SK-N-SH treated with all-trans-retinoic acid at 6 μM for 48 hours (cell line): ENCODE results near the gene TTC28.

Experiments used
- ATAC-seq: fragments of 200-7000 bp; cut with Tn5 transposase; 3 replicates; pipeline ENCODE4 v1.9.1; 2020; ENCODE audit warnings: mild to moderate bottlenecking, moderate library complexity
- ARNTL ChIP-seq: fragments of 450-650 bp; formaldehyde crosslinking; IDR thresholded peaks from 2 replicates; pipeline ENCODE4 v1.5.0; 2020; ENCODE audit warnings: low read depth, mild to moderate bottlenecking, moderate library complexity, borderline replicate concordance
- BACH2 ChIP-seq: fragments of 250-450 bp; sonication (Bioruptor Pico); IDR thresholded peaks from 2 replicates; pipeline ENCODE4 v1.9.0; 2021; ENCODE audit warnings: mild to moderate bottlenecking, borderline replicate concordance
- CREB5 ChIP-seq: fragments of 250-450 bp; sonication (Bioruptor Pico); IDR thresholded peaks from 2 replicates; pipeline ENCODE4 v1.5.1; 2020; ENCODE audit warnings: low read depth, mild to moderate bottlenecking, moderate library complexity
- CSDC2 ChIP-seq: fragments of 250-450 bp; sonication (Bioruptor Pico); IDR thresholded peaks from 2 replicates; pipeline ENCODE4 v1.5.0; 2020; ENCODE audit warnings: mild to moderate bottlenecking, moderate library complexity
- CSRNP3 ChIP-seq: fragments of 250-450 bp; sonication (Bioruptor Pico); IDR thresholded peaks from 2 replicates; pipeline ENCODE4 v1.5.1; 2021; ENCODE audit warnings: mild to moderate bottlenecking, moderate library complexity
- ESRRG ChIP-seq: fragments of 250-450 bp; sonication (Bioruptor Pico); IDR thresholded peaks from 2 replicates; pipeline ENCODE4 v1.6.1; 2021; ENCODE audit warnings: mild to moderate bottlenecking
- GLIS3 ChIP-seq: fragments of 250-450 bp; sonication (Bioruptor Pico); IDR thresholded peaks from 2 replicates; pipeline ENCODE4 v1.5.0; 2020; ENCODE audit warnings: mild to moderate bottlenecking, moderate library complexity
- ISL1 ChIP-seq: fragments of 250-450 bp; sonication (Bioruptor Pico); IDR thresholded peaks from 2 replicates; pipeline ENCODE4 v2.1.2; 2022; ENCODE audit warnings: mild to moderate bottlenecking, moderate library complexity
- OSR1 ChIP-seq: fragments of 250-450 bp; sonication (Bioruptor Pico); IDR thresholded peaks from 2 replicates; pipeline ENCODE4 v1.8.0; 2022; ENCODE audit warnings: moderate library complexity, mild to moderate bottlenecking, inconsistent platforms
- PATZ1 ChIP-seq: fragments of 250-450 bp; sonication (Bioruptor Pico); IDR thresholded peaks from 2 replicates; pipeline ENCODE4 v1.8.0; 2020; ENCODE audit warnings: mild to moderate bottlenecking, moderate library complexity, borderline replicate concordance
- PPARA ChIP-seq: fragments of 250-450 bp; sonication (Bioruptor Pico); IDR thresholded peaks from 2 replicates; pipeline ENCODE4 v1.5.0; 2020; ENCODE audit warnings: mild to moderate bottlenecking, borderline replicate concordance
- RARB ChIP-seq: fragments of 250-450 bp; sonication (Bioruptor Pico); IDR thresholded peaks from 2 replicates; pipeline ENCODE4 v1.8.0; 2021; ENCODE audit warnings: mild to moderate bottlenecking, moderate library complexity
- TCF4 ChIP-seq: fragments of 250-450 bp; sonication (Bioruptor Pico); IDR thresholded peaks from 2 replicates; pipeline ENCODE4 v1.8.0; 2021; ENCODE audit warnings: mild to moderate bottlenecking, moderate library complexity, borderline replicate concordance
- TOX ChIP-seq: fragments of 250-450 bp; sonication (Bioruptor Pico); IDR thresholded peaks from 2 replicates; pipeline ENCODE4 v1.8.0; 2021; ENCODE audit warnings: mild to moderate bottlenecking, moderate library complexity, borderline replicate concordance
- TSHZ2 ChIP-seq: fragments of 250-450 bp; sonication (Bioruptor Pico); IDR thresholded peaks from 2 replicates; pipeline ENCODE4 v1.5.0; 2020; ENCODE audit warnings: mild to moderate bottlenecking, moderate library complexity
- ZC3H10 ChIP-seq: fragments of 250-450 bp; sonication (Bioruptor Pico); IDR thresholded peaks from 2 replicates; pipeline ENCODE4 v1.5.1; 2021; ENCODE audit warnings: mild to moderate bottlenecking, moderate library complexity
- ZFP3 ChIP-seq: fragments of 250-450 bp; sonication (Bioruptor Pico); IDR thresholded peaks from 2 replicates; pipeline ENCODE4 v1.5.0; 2020; ENCODE audit warnings: mild to moderate bottlenecking, moderate library complexity
- ZFP30 ChIP-seq: fragments of 450-650 bp; formaldehyde crosslinking; IDR thresholded peaks from 2 replicates; pipeline ENCODE4 v1.5.0; 2022; ENCODE audit warnings: mild to moderate bottlenecking, moderate library complexity
- ZNF565 ChIP-seq: fragments of 450-650 bp; formaldehyde crosslinking; conservative IDR thresholded peaks from 2 replicates; pipeline ENCODE4 v1.5.0; 2020; ENCODE audit warnings: low read depth, mild to moderate bottlenecking, moderate library complexity
- ZNF70 ChIP-seq: fragments of 450-650 bp; formaldehyde crosslinking; IDR thresholded peaks from 2 replicates; pipeline ENCODE4 v1.5.0; 2020; ENCODE audit warnings: mild to moderate bottlenecking, moderate library complexity

Gene TTC28

GRCh38 chr22:28413612-28414399, 265.8 kb downstream of the TTC28 start (continued):
- TF ChIP-seq TSHZ2 = no peak
- TF ChIP-seq ZNF565 (CRISPR knock-in tag) = no peak
- no peak for TF ChIP-seq CSRNP3 (CRISPR knock-in tag)
- TF ChIP-seq RARB = no peak
- TF ChIP-seq ZNF70 (CRISPR knock-in tag) = no peak
- no peak for TF ChIP-seq TOX (CRISPR knock-in tag)
- TF ChIP-seq CREB5 (CRISPR knock-in tag) = no peak

- no peak for ATAC-seq
Observed at GRCh38 chr22:28412109-28412508, 267.5 kb downstream of the TTC28 start.

More at GRCh38 chr22:28412109-28412508, 267.5 kb downstream of the TTC28 start:
- TF ChIP-seq GLIS3 (CRISPR knock-in tag) (no peak), PPARA (CRISPR knock-in tag) (no peak), ZFP30 (CRISPR knock-in tag) (no peak), PATZ1 (CRISPR knock-in tag) (no peak), ZNF565 (CRISPR knock-in tag) (no peak), ESRRG (CRISPR knock-in tag) (no peak), ZNF70 (CRISPR knock-in tag) (no peak), OSR1 (CRISPR knock-in tag) (no peak), BACH2 (CRISPR knock-in tag) (no peak), ZC3H10 (CRISPR knock-in tag) (no peak), RARB (no peak), TSHZ2 (no peak), ZFP3 (CRISPR knock-in tag) (no peak), TCF4 (CRISPR knock-in tag) (no peak), ARNTL (CRISPR knock-in tag) (no peak), ISL1 (CRISPR knock-in tag) (no peak), CSDC2 (CRISPR knock-in tag) (no peak), TOX (CRISPR knock-in tag) (no peak)
